ENCODE data around the gene APLNR.
A peak's percentile ranks its signal among the peaks of the same experiment; 100 is the strongest.

Gene APLNR

DNA sequence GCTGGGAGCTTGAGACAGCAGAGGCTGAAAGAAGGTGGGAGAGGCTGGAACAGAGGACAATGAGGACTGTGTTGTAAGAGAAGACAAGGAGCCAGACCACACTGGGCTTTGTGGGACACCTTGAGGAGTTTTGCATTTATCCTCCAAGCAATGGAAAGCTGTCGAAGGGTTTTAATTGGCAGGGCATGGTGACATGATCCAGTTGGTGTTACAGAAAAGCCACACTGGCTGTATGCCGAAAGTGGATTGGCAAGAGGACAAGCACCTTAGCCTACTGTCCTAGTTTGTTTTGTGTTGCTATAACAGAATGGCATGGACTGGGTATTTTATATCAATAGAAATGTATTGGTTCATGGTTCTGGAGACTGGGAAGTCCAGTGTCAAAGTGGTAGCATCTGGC is 14.0 kb upstream of the APLNR start:
- no peak for DNase-seq

GRCh38 chr11:57249384-57250319 is 12.6 kb upstream of the APLNR start:
- peak; percentile 36 for DNase-seq

GRCh38 chr11:57248780-57249383 is 11.8 kb upstream of the APLNR start:
- DNase-seq: peak; percentile 14

DNA sequence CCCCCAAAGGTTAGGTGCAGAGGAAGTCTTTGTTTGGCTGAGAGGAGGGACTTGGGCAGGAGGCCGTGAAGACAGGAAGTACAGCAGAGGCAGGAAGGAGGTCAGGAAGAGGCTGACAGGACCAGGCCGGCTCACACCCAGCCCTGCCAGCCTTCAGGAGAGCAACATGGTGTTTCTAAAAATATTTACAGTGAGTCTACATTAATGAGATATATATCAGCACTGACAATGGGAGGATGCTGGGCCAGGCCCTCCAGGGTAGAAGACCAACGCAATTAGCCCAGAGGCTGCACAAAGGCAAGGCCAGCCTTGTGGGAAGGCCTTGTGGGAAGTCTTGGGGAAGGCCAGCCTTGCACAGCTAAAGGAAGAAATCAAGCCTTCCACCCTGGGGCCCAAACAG is 7.9 kb upstream of the APLNR start:
- DNase-seq: no peak

DNA sequence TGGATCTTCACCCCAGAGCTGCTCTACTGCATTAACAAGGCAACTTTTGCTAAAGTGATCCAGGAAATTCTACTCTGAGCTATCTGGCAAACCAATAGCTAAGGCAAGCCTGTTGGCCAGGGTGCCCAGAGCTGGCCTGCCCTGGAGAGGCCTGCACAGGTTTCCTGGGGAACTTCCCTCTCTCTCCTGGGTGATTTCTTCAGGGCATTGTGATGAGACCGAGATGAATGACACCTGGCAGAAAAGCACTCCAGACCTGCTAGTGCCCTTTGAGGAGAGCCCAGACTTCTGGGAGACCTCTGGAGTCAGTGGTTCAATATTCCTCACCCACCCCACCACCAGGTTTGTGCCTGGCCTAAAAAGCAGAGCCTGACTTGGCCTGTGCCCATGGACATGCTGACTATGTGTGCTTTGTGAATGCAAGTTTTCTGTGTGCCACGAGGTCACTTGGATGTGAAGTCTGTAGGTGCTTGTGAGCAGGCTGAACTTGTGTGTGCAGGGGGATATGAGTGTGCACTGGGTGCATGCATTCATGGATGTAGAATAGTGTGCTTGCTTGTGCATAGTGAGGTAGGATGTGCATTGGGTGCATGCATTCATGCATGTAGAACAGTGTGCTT is 4.4 kb upstream of the APLNR start:
- DNase-seq: no peak

GRCh38 chr11:57240757-57241156 is 3.7 kb upstream of the APLNR start:
- DNase-seq: no peak

DNA sequence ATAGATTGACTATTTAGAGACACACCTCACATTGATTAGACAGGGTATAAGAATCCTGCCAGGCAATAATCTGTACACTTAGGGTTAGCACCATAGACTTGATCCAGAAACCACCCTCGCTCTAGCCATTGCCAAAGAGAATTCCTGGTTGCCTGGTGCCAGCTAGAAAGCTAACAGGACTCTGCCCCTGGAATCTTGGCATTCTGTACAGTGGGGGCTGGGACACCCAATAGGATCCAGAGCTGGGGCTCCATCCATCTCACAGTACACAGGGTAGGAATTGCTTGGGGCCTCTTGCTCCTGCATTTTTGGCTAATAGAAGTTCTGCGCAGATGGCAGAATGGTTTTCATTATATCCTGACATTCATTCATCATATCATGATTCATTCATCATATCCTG is 3.0 kb upstream of the APLNR start:
- DNase-seq: no peak

DNA sequence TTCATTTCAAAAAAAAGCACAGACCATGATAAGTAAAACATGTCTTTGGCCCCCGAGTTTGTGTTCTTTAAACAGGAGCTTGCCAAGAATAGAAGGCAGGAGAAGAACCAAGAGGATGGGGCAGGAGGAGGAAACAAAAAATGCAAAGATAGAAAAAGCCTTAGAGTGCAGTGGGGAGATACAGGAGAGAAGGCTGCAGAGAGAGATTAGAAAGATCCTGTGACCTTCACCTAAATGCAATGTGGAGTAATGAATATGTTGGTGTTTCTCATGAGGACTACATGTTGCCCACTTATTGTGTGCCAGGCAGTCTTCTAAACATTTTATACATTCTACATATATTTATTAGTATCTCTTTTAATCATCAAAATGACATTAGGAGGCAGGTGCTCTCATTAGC is 2.3 kb upstream of the APLNR start:
- DNase-seq: no peak

GRCh38 chr11:57235761-57236703 is 1.0 kb downstream of the APLNR start:
- DNase-seq: no peak

GRCh38 chr11:57233702-57234101 is 3.3 kb downstream of the APLNR start:
- no peak for DNase-seq

- no peak for DNase-seq
Measured at GRCh38 chr11:57231539-57232253, 5.4 kb downstream of the APLNR start.

DNA sequence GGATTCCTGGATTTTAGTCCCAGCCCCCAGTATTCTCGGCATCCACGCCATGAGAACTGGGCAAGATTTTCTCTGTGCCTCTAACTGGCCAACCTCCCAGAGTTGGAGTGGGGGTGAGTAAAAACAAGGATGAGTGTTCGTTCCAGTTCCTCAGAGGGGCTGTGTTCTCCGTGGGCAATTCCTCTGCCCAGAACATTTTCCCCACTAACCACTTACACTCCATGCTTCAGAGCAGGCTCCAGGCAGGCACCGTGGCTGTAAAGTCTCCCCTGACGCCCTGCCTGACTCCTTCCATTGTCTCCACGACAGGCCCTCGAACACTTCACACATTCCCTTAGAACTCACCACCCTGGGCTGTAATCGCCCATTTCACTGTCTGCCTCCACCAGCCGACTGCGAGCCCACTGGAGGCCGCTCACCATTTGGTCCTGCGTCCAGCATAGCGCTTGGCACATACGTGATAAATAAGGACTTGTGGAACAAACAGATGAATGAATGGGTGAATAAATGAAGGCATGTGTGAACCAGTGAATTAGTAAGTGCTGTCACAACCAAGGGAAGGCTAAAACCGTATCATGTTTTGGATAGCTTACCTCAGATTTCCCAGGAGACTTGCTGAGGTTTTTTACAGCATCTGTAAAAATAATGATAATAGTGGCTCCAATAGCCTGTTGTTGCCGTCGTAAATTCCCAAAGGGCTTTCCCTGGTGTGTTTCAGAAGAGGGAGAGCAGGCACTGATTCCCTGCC is 6.1 kb downstream of the APLNR start:
- DNase-seq: no peak

GRCh38 chr11:57230316-57230715 is 6.7 kb downstream of the APLNR start:
- DNase-seq: no peak

DNA sequence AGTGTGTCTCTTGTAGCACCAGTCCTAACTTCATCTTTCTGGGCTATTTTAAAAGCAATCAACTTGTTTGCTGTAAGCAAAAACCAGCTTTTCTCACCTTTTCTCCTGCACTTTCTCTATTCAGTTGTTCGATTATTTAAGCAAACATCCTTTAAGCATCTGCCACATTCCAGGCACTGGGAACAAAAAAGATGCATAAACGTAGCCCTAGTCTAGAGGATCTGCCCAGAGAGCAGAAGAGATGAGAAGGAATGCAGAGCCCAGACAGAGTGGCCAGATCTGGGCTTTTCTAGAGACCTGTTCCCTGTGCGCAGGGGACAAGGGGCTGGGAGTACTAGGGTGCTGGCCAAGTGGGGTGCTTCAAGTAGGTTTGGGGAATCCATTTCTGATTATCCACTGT is 8.4 kb downstream of the APLNR start:
- DNase-seq: no peak

DNA sequence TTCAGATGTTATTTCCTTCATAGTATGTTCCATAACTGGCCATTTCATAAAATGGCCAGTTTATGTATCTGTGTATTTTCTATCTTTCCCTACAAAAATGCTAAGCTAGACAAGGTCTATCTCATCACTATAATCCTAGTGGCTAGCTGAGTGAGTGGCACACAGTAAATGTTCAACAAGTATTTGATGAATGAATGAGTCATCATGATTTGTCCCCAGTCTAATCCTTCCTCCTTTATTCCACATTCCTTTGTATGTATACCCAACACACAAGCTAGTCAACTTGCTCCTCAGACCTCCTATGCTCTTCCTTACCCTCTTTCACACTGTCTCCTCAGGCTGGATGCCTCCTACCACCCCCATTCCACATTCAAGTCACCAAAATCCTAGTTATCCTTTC is 12.5 kb downstream of the APLNR start:
- DNase-seq: no peak

DNA sequence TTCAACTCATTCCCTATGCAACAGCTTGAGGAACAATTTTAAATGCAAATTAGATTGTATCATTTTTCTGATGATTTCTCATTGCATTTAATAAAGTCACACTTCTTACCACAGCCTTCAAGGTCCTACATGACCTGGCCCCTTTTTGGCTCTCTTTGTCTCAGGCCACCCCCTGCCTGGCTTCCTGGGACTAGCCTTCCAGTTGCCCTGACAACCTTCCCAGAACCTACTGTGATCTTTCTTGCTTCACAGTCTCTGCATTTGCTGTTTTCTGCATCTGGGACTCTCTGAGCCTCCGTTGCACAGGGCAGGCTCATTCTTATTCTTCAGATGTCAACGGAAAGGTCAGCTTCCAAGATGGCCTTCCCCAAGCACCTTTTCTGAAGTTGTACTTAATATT is 12.9 kb downstream of the APLNR start:
- DNase-seq: no peak

- DNase-seq: no peak
Measured at GRCh38 chr11:57223601-57224000, 13.4 kb downstream of the APLNR start.

DNA sequence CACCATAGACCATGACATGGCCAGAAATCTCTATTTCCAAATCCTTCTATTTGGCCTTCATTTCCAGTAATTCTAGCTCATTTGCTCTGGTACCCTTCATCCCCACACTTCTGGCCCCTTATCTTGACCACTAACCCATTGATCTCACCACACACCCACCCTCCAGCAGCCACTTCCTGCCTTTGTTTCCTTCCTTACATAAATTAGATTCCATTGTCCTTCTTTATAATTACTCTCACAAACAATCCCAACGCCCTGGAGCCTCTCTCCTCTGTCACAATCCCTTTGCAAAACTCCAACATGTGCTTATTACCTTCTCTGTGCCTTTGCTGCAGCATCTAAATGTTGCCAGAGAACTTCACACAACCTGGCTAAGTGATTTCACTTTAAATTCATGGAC is 14.8 kb downstream of the APLNR start:
- DNase-seq: no peak

DNA sequence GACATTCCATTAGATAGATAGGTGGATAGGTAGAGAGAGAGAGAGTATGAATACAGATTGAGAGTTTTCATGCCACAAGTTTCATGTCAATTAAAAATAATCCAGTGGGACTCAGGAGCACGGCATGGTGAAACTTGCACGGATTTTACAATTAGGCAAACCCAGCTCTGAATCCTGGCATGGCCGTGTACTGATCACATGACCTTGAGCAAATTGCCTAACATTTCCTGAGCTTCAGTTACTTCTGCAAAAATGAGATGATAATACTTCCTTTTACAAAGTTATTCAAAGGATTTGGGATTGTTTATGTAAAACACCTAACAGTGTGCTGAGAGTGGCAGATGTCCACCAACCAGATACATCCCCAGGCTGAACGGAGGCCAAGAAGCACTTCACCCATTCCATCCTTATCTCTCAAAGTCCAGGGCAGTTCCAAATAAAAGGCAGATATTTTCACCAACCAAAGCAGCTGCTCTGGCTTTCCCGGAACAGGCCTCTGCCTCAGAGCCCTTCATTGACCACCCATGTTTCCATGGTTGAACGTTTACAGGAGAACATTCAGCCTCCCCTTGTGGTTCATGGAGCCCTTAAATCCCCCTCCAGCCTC is 17.9 kb downstream of the APLNR start:
- DNase-seq: no peak

DNA sequence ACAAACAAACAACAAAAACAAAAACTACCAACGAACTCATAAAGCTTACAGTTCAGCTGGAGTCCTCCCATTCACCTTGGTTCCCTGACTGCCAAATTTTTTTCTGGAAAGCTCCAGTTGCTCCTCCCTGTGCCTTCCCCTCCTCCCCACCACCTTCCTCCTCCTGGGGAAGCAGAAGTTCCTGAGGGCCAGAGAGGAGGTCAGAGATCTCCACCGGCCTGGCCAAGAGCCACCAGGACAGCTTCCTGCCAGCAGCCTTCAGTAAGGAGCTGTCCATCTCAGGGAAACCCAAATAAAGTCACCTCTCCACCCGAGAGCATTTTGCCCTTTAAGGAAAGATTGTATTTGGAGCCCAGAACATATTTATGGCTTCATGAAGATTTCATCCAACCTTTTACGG is 20.0 kb downstream of the APLNR start:
- no peak for DNase-seq

DNA sequence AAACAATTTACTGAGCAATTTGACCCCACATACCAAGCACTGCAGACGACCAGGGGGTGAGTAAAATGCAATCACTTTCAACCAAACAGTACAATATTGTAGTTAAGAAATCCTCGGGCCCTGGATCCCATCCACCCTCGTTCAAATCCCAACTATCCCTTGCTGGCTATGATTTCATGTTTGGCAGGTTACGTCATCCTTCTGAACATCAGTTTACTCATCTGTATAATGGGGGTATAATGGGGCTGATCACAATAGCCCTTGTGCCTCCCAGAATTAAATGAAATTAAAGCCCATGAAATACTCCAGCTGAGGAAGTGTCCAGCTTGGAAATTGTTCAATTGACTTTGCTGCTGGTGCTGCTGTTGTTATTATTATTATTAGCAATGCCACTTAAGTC is 20.6 kb downstream of the APLNR start:
- DNase-seq: no peak

All from stimulated activated CD4-positive, alpha-beta T cell treated with anti-CD3 and anti-CD28 coated beads, Interleukin-1b, Interleukin-23, amount 100 ng/mL, for 48 hours (primary cell).